GM19395 (cell line): ENCODE measurements around the gene ZNF655.

Experiments used
- ATAC-seq: cut with Tn5 transposase; IDR thresholded peaks from one replicate; pipeline ENCODE4 v1.9.1; 2021; ENCODE audit warnings: mild to moderate bottlenecking, moderate library complexity; ENCODE audit not compliant: unreplicated experiment

ZNF655 gene

DNA sequence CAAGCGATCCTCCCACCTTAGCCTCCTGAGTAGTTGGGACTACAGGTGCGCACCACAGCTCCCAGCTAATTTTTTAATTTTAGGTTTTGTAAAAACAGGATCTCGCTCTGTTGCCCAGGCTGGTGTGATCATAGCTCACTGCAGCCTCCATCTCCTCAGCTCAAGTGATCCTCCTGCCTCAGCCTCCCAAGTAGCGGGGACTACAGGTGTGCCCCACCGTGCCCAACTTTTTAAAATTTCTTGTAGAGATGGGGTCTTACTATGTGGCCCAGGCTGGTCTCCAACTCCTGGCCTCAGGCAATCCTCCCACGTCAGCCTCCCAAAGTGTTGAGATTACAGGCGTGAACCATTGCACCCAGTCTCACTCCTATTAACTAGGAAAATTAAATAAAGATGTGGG lies 47.1 kb downstream of the ZNF655 start:
- ATAC-seq: no peak

DNA sequence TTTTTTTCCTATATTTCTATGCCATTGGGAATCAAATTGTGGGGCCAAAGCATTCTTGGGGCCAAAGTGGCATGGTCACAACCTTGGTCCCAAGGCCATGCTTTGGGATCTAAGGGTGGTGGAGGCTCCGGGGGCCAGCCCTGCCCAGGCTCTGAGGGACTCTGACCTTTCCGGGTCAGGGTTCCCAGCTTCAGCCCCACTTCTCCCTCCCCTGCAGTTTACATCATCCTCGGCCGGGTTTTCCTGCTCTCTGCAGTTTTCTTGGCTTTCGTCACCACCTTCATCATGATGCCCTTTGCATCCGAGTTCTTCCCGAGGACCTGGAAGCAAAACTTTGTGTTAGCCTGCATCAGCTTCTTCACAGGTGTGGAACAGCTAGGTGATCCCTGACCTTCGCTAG lies 48.1 kb downstream of the ZNF655 start:
- ATAC-seq: no peak

DNA sequence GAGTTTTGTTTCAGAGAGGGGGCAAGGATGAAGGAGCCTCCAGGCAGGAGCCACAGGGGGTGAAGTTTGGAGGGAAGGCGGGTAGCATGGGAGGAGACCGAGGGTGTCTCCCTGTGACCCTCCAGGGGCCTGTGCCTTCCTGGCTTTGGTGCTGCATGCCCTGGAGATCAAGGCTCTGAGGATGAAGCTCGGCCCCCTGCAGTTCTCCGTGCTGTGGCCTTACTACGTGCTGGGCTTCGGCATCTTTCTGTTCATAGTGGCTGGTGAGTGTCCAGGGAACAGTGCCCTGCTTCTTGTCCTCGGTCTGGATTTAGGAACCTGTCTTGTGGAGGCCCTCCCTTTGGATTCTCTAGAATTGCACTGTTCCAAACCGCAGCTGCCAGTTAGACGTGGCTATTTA lies 49.1 kb downstream of the ZNF655 start:
- ATAC-seq: no peak

DNA sequence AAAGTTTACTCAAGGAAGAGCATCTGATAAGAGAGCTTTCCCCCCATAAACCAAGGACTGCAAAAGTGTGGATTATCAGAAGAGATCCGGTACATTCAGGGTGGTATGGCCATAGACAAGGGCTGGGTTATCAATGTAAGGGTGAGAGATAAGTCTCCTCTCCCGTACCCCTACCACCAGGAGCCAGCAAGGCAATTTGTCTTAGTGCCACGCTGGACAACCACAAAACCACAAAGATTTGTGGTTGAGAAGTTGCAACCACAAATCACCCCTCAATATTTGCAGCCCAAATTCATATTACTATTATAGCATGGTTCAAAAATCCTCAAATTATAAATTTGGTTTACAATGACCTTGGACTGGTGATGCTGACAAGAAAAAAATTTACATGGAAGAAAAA lies 56.1 kb downstream of the ZNF655 start:
- ATAC-seq: no peak

DNA sequence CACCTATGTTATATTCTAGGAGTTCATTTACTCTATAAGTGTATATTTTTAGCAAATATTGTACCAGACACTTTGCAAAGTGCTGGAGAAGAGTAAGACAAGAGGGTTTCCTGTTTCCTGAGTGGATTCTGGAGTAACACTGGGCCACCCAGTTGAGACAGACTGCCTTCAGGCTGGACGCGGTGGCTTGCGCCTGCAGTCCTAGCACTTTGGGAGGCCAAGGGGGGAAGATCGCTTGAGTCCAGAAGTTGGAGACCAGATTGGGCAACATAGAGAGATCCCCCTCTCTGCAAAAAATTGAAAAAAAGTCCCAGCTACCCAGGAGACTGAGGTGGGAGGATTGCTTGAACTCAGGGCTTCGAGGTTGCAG lies 57.5 kb downstream of the ZNF655 start:
- ATAC-seq: no peak

DNA sequence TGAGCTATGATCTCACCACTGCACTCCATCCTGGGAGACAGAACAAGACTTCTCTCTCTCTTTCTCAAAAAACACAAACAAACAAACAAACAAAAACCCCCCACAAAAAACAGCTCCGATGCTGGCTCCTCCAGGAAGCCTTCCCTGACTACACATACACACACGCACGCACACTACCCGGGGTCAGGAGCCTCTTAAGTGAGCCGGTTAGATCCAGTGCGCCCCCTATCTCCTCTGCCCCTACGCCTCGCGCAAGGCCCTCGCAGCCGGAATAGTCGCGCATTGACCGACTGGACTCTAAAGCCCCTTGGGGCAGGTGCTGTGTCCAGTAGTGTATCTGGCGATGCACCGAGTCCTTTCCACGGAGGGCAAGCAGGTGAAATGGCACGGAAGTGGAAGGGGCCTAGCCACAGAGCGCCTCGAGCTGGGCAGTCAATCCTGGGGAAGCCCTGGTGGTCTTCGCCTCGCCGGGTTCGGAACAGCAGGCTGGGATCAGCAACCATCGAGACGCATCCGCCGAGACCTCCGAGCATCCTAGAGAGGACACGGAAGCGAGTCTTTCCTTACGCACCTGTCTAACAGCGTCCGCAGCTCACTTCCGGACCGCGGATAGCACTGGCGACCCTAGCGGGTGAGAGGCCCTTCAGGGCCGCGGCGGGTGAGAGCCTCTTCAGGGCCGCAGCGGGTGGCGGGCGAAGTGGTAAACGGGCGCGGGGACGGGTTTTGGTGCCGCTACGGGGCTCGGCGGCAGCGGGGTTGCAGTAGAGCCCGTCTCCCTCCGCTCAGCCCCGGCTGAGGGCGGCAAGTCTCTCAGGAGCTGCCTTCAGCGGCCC lies 58.1 kb downstream of the ZNF655 start, which contains the start of gene ZSCAN25:
TSS of gene ZSCAN25 (plus strand) at position 588 of the 833 bp plus-strand sequence. CDS start 2,661 bp downstream, outside the sequence.
- peak; percentile 93 for ATAC-seq

DNA sequence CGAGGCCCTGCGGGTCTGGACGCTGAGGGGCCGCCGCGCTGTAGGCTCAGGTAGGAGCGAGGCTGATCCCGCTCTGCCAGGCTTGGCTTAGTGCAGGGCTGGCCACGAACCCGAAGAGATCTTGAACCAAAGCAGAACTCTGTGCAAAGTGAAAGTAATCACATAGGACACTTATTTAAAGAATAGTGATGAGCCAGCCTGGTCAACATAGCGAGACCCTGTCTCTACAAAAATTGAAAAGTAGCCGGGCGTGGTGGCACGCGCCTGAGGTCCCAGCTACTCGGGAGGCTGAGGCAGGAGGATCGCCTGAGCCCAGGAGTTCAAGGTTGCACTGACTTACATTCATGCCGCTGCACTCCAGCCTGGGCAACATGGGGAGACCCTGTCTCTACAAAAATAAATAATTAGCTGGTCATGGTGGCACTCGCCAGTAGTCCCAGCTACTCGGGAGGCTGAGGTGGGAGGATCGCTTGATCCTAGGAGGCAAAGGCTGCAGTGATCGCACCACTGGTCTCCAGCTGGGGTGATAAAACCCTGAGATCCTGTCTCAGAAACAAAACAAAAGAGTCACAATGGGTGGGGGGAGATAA lies 58.8 kb downstream of the ZNF655 start:
- ATAC-seq: no peak

DNA sequence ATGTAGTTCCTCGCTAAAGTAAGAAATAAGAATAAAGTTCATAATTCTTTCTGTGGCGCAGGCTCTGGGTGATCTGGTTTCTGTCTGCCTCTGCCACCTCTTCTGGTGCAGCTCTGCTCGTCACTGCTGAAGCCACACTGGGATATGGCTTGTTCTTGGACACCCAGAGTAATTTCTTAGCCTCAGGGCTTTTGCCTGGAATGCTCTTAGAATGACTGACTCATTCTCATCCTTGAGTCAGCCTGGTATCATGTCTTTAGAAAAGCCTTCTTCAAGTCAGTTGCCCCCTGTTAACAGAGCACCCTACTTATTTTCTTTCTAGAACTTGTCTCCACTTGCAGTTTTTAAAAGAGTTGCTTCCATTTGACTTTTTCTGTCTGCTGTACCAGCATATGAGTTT lies 60.3 kb downstream of the ZNF655 start:
- no peak for ATAC-seq

DNA sequence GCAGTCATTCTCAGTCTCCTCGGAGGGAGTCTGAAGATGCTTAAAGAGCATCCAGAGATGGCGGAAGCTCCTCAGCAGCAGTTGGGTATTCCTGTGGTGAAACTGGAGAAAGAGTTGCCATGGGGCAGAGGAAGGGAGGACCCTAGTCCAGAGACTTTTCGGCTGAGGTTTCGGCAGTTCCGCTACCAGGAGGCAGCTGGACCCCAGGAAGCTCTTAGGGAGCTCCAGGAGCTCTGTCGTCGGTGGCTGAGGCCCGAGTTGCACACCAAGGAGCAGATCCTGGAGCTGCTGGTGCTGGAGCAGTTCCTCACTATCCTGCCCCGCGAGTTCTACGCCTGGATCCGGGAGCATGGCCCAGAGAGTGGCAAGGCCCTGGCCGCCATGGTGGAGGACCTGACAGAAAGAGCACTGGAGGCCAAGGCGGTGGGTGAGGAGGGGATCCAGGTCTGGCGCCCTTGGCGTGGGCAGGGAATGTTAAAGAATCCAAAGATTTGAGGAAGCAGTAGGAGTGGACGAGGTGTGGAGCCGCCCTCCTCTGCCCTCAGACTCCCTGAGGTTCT lies 61.2 kb downstream of the ZNF655 start:
- no peak for ATAC-seq

DNA sequence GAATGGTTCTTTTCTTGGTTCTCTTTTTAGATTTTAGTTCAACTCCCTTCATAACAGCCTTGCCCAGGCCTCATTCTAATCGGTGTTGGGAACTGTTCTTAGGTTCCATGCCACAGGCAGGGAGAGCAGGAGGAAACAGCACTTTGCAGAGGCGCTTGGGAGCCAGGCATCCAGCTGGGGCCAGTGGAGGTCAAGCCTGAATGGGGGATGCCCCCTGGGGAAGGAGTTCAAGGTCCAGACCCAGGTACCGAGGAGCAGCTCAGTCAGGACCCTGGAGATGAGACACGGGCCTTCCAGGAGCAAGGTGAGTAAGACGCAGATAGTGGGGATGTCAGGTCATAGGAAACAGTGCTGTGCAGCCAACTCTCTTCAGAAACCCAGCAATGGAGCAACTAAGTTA lies 62.8 kb downstream of the ZNF655 start:
- ATAC-seq: no peak

DNA sequence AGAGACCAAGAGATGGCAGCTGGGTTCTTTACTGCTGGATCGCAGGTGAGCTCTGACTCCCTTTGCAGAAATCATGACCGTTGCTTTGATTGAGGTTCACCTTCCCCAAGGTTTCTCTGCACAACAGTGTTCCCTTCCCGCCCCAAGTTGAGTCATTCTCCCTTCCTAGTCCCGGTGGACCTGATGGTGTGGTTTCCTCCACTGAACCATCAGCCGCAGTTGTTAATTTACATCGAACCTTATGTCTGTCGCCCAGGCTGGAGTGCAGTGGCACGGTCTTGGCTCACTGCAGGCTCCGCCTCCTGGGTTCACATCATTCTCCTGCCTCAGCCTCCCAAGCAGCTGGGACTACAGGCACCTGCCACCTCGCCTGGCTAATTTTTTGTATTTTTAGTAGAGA lies 64.2 kb downstream of the ZNF655 start:
- ATAC-seq: no peak

DNA sequence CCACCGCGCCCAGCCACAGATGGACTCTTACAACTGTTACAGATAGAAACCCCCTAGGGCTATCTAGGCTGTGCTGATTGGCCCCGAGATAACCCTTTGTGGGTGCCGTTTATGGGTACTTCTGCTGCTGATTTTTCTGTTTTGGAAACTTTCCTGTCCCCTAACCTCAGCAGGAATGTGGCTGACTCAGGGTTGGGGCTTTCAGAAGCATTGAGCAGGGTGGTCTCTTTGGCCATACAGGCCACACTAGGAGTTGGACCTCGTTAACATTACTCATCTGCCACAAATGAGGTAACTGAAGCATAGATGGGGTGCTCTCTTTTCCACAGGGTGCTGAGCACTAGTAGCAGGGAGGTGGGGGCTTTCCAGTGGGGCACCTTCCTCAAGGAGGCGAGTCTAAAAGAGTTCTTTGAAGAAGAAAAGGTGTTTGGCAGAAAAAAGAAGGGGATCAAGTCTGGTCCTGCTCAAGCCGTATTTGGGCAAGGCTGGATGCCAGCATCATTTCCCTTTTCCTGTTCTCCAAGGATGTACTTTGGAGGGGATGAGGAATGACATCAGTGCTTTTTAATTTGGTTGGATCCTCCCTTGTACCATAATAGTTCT lies 64.8 kb downstream of the ZNF655 start:
- ATAC-seq: no peak

DNA sequence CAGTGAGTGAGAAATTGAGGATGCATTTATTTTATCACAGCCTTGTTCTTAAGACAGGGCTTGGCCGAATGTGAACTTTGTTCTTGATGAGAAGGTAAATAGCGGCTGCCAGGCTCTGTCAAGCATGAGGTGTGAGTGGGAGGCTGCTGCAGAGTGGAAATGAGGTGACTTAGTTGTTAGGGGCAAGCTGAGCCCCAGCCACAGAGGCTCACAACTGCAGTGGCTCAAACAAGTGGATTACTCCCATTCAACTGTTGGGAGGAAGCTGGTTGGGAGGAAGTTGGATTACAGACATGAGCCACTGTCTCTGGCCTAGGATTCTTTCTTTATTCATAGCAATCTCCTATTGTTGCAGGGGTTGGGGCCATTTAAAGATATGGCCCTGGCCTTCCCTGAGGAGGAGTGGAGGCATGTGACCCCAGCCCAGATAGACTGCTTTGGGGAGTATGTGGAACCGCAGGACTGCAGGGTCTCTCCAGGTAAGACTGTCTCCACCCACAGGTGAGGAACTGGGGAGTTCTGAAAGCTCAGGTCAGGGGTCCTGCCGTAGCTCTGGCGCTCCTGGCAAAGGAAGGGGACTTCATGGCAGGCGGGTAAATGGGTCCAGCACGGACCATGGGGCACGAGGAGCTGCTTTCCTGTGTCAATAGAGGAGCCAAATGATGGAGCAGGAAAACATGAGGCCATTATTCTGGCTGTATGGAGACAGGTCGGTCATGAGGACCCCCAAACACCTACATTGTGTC lies 65.4 kb downstream of the ZNF655 start:
- no peak for ATAC-seq

DNA sequence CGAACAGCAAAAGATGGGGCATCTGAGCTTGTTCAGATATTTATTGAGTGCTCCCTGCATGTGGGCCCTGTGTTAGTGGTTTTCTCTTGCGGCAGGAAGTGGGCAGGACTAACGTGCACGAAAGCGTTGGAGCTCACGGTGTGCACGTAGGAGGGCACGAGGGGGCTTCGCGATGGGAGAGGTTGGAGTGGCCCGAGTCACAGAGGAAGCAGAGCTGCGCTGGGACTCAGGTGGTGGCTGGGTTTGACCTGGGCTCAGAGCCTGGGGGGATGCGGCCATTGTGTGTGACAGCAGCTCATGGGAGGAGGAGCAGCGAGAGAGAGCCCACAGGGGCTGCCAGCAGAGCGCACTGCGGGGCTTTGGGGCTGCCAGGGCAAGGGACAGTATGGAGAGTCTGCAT lies 66.0 kb downstream of the ZNF655 start:
- no peak for ATAC-seq

DNA sequence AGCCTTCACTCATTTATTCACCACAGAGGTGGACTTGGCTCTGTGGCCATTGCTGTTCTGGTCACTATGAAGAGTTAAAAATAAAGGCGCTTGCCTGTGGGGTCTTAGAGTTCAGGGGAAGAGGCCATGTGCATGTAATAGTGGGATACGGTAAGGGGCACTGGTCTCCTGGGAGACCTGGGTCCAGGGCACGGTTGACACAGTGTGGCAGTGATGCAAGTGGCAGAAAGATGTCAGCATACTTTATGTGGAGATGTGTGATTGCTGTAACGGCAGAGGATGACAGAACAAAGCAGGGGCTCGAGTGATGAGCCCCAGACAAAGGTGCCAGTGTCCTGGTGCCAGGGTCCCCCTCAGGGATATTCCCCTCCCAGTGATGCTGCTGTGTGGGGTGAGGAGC lies 66.9 kb downstream of the ZNF655 start:
- ATAC-seq: no peak

DNA sequence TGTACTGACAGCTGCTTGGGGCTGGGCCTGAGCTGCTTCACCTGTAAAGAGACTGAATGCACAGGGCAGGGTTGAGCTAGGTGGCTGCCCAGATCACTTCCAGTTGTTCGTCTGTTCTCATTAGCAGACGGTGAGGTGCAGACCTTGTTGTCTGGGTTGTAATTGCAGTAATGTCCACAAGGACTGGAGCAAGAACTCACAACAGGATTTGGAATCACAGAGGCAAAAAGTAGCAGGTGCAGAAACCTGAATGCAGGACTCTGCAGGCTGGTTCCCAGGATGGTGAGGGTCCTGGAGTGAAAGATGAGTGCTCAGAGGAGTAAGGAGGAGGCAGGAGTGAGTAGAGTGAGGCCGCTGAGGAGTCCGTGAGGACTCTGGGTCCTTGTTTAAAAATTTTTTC lies 67.5 kb downstream of the ZNF655 start:
- ATAC-seq: no peak
